Nephron (organoid): ENCODE results near the gene COX5A.
"Not testable (repeated sequence)": the region's sequence is repeated elsewhere in the genome, so short reads cannot be mapped to it uniquely, and the experiment has no call there.

Experiments
- H3K27ac Mint-ChIP-seq, 3 experiments: 2 replicates each; pipeline ENCODE4 v1.8.0; 2020; ENCODE audit warnings: mixed read lengths in 3 of 3, mild to moderate bottlenecking in 2 of 3, moderate library complexity in 1 of 3
- H3K27me3 Mint-ChIP-seq: 2 replicates; pipeline ENCODE4 v1.8.0; 2021; ENCODE audit warnings: low read depth, mild to moderate bottlenecking, moderate library complexity, mixed read lengths
- H3K36me3 Mint-ChIP-seq: 2 replicates; pipeline ENCODE4 v1.8.0; 2020; ENCODE audit warnings: low read depth, mixed read lengths
- H3K4me1 Mint-ChIP-seq: 2 replicates; pipeline ENCODE4 v1.8.0; 2020; ENCODE audit warnings: mixed read lengths
- H3K4me3 Mint-ChIP-seq, 3 experiments: 2 replicates each; pipeline ENCODE4 v1.8.0; 2020; ENCODE audit warnings: mild to moderate bottlenecking in 3 of 3, mixed read lengths in 3 of 3, moderate library complexity in 2 of 3
- H3K9me3 Mint-ChIP-seq: 2 replicates; pipeline ENCODE4 v1.8.0; 2020; ENCODE audit warnings: mixed read lengths
- CTCF ChIP-seq, 3 experiments: fragments of 200-600 bp; sonication (generic); IDR thresholded peaks; one replicate each; pipeline ENCODE4 v1.5.0; 2021; ENCODE audit warnings: antibody characterized with exemption in 3 of 3; ENCODE audit not compliant: unreplicated experiment in 3 of 3

The COX5A gene

GRCh38 chr15:74928771-74929198 lies 9.1 kb downstream of the COX5A start:
- H3K9me3 Mint-ChIP-seq: no peaks in the 10 kb centered on the region
- no peak overlapping the region for H3K4me3 Mint-ChIP-seq
- H3K4me1 Mint-ChIP-seq: no peaks in the 10 kb centered on the region
- H3K27ac Mint-ChIP-seq: no peak overlapping the region
- peaks cover 37% of the 10 kb centered on the region for H3K36me3 Mint-ChIP-seq
- H3K27me3 Mint-ChIP-seq: no peaks in the 10 kb centered on the region
- TF ChIP-seq CTCF (IDR thresholded peaks at IDR 0.05; ENCODE audit: unreplicated experiment in 3 of 3): no peak

GRCh38 chr15:74924525-74924924 lies 13.3 kb downstream of the COX5A start:
- Mint-ChIP-seq H3K4me3 (no peak overlapping the region), H3K9me3 (no peaks in the 10 kb centered on the region), H3K27me3 (no peaks in the 10 kb centered on the region), H3K4me1 (no peaks in the 10 kb centered on the region), H3K27ac (no peak overlapping the region), H3K36me3 (peaks cover 55% of the 10 kb centered on the region)
- no peak for TF ChIP-seq CTCF (IDR thresholded peaks at IDR 0.05; ENCODE audit: unreplicated experiment in 3 of 3)

- peaks cover 60% of the 10 kb centered on the region for H3K36me3 Mint-ChIP-seq
- no peak for TF ChIP-seq CTCF (IDR thresholded peaks at IDR 0.05; ENCODE audit: unreplicated experiment in 3 of 3)
- H3K4me3 Mint-ChIP-seq: no peak overlapping the region
- no peaks in the 10 kb centered on the region for H3K4me1 Mint-ChIP-seq
- no peaks in the 10 kb centered on the region for H3K27me3 Mint-ChIP-seq
- H3K27ac Mint-ChIP-seq: no peak overlapping the region
- no peaks in the 10 kb centered on the region for H3K9me3 Mint-ChIP-seq
Observed at GRCh38 chr15:74920456-74920855, 17.4 kb downstream of the COX5A start.

GRCh38 chr15:74917676-74918075 lies 20.2 kb downstream of the COX5A start:
- peaks cover 68% of the 10 kb centered on the region for H3K36me3 Mint-ChIP-seq
- no peaks in the 10 kb centered on the region for H3K27me3 Mint-ChIP-seq
- TF ChIP-seq CTCF (IDR thresholded peaks at IDR 0.05; ENCODE audit: unreplicated experiment in 3 of 3): no peak
- H3K27ac Mint-ChIP-seq: no peak overlapping the region
- H3K9me3 Mint-ChIP-seq: no peaks in the 10 kb centered on the region
- H3K4me3 Mint-ChIP-seq: no peak overlapping the region
- no peaks in the 10 kb centered on the region for H3K4me1 Mint-ChIP-seq

- H3K27ac Mint-ChIP-seq, H3K9me3 Mint-ChIP-seq, H3K4me3 Mint-ChIP-seq, H3K27me3 Mint-ChIP-seq, H3K4me1 Mint-ChIP-seq: not testable (repeated sequence)
- peaks cover 48% of the 10 kb centered on the region for H3K36me3 Mint-ChIP-seq
Observed at GRCh38 chr15:74913799-74914198, 24.1 kb downstream of the COX5A start.

- H3K36me3 Mint-ChIP-seq: peaks cover 43% of the 10 kb centered on the region
- no peaks in the 10 kb centered on the region for H3K4me1 Mint-ChIP-seq
- no peaks in the 10 kb centered on the region for H3K9me3 Mint-ChIP-seq
- H3K27ac Mint-ChIP-seq: no peak overlapping the region
- no peak for TF ChIP-seq CTCF (IDR thresholded peaks at IDR 0.05; ENCODE audit: unreplicated experiment in 3 of 3)
- no peaks in the 10 kb centered on the region for H3K27me3 Mint-ChIP-seq
- no peak overlapping the region for H3K4me3 Mint-ChIP-seq
Observed at GRCh38 chr15:74913041-74913440, 24.8 kb downstream of the COX5A start.
